H1 (cell line): ENCODE measurements around the gene GRAMD4. TPM values are rescaled to one million over a fixed set of nuclear protein-coding genes. Genes with fewer than 3 reads are reported as not detected.

Experiments used
- CTCF ChIA-PET: fragments of 300-600 bp; sonication (Branson Sonifier 250); formaldehyde crosslinking; loops from one replicate; lab custom pipeline; 2021; ENCODE audit not compliant: partially characterized antibody; lab: Charles Lee
- POLR2A ChIA-PET: fragments of 300-600 bp; sonication (Branson Sonifier 250); formaldehyde crosslinking; loops from one replicate; lab custom pipeline; 2021; ENCODE audit warnings: inconsistent platforms; ENCODE audit not compliant: partially characterized antibody; lab: Charles Lee
- DNase-seq, 2 experiments: peaks; one replicate each; pipeline versions ENCODE4 v3.0.0 to v3.0.0-alpha.2; 2010 to 2022; ENCODE audit warnings: low spot score in 2 of 2, low read depth in 1 of 2, mixed read lengths in 1 of 2
- FAIRE-seq: peaks from 2 replicates; lab custom pipeline; 2011; peaks lifted over from hg19 to GRCh38; lab: Jason Lieb, UNC
- H2AFZ ChIP-seq: 2 replicates; pipeline ENCODE4 v1.8.1; 2012; ENCODE audit warnings: low read length, inconsistent platforms
- H2AK5ac ChIP-seq: 2 replicates; pipeline ENCODE4 v1.6.1; 2013; ENCODE audit warnings: low read depth, low read length
- H2BK120ac ChIP-seq: replicated peaks from 2 replicates; pipeline ENCODE3; 2013; ENCODE audit warnings: low read depth, low read length, inconsistent platforms
- H2BK12ac ChIP-seq: 2 replicates; pipeline ENCODE4 v1.6.1; 2013; ENCODE audit warnings: low read depth, low read length
- H2BK15ac ChIP-seq: 2 replicates; pipeline ENCODE4 v1.6.1; 2013; ENCODE audit warnings: low read length
- H2BK20ac ChIP-seq: 2 replicates; pipeline ENCODE4 v1.6.1; 2013; ENCODE audit warnings: low read length
- H2BK5ac ChIP-seq: 2 replicates; pipeline ENCODE4 v1.6.1; 2013; ENCODE audit warnings: low read depth, low read length
- H3K14ac ChIP-seq: 2 replicates; pipeline ENCODE4 v1.6.1; 2013; ENCODE audit warnings: inconsistent platforms; ENCODE audit not compliant: insufficient read length
- H3K18ac ChIP-seq: 2 replicates; pipeline ENCODE4 v1.6.1; 2013; ENCODE audit warnings: low read length; ENCODE audit errors: extremely low read depth
- H3K23ac ChIP-seq: 2 replicates; pipeline ENCODE4 v1.6.1; 2013; ENCODE audit warnings: inconsistent platforms; ENCODE audit not compliant: insufficient read length
- H3K23me2 ChIP-seq: 2 replicates; pipeline ENCODE4 v1.6.1; 2013; ENCODE audit warnings: low read depth, low read length
- H3K27ac ChIP-seq: 2 replicates; pipeline ENCODE4 v1.6.1; 2011; ENCODE audit warnings: low read depth, low read length, inconsistent platforms
- H3K27me3 ChIP-seq, 4 experiments: replicated peaks in 1 of 4; 1 replicate in 1 of 4; 2 replicates in 3 of 4; pipeline versions ENCODE4 v1.6.1 to v1.8.1; 2011 to 2013; ENCODE audit warnings: low read length in 3 of 4, mild to moderate bottlenecking in 3 of 4, inconsistent platforms in 2 of 4, mixed read lengths in 2 of 4, moderate library complexity in 1 of 4; ENCODE audit not compliant: control insufficient read depth in 3 of 4, insufficient read depth in 3 of 4; ENCODE audit errors: extremely low read depth in 1 of 4
- H3K36me3 ChIP-seq, 4 experiments: 2 replicates each; pipeline versions ENCODE4 v1.6.1 to v1.8.1; 2011 to 2013; ENCODE audit warnings: mild to moderate bottlenecking in 4 of 4, low read length in 3 of 4, moderate library complexity in 2 of 4, control low read depth in 1 of 4, inconsistent platforms in 1 of 4; ENCODE audit not compliant: insufficient read depth in 4 of 4, control insufficient read depth in 2 of 4
- H3K4ac ChIP-seq: replicated peaks from 2 replicates; pipeline ENCODE3; 2013; ENCODE audit warnings: low read length, low read depth, mixed read lengths, inconsistent platforms; ENCODE audit not compliant: insufficient read length
- H3K4me1 ChIP-seq, 4 experiments: replicated peaks in 1 of 4; 1 replicate in 1 of 4; 2 replicates in 3 of 4; pipeline versions ENCODE4 v1.6.1 to v1.8.1; 2011 to 2013; ENCODE audit warnings: low read length in 3 of 4, inconsistent platforms in 2 of 4, mixed read lengths in 1 of 4; ENCODE audit not compliant: insufficient read depth in 4 of 4, control insufficient read depth in 3 of 4
- H3K4me2 ChIP-seq, 2 experiments: 2 replicates each; pipeline versions ENCODE4 v1.6.1 to v1.8.1; 2011 to 2013; ENCODE audit warnings: low read depth in 2 of 2, low read length in 2 of 2, control low read depth in 1 of 2, inconsistent platforms in 1 of 2, mild to moderate bottlenecking in 1 of 2; ENCODE audit not compliant: insufficient read depth in 1 of 2
- H3K4me3 ChIP-seq, 4 experiments: fragments of 200-600, 300-600 bp in 1 of 4; sonication (generic), shearing (Covaris generic), sonication (Bioruptor Twin) in 1 of 4; 2 replicates each; pipeline versions ENCODE4 v1.5.1 to v1.8.1; 2011 to 2016; ENCODE audit warnings: low read length in 4 of 4, low read depth in 3 of 4, control low read depth in 2 of 4, inconsistent platforms in 2 of 4, mild to moderate bottlenecking in 2 of 4, mixed read lengths in 1 of 4, moderate library complexity in 1 of 4; ENCODE audit not compliant: insufficient read depth in 2 of 4; ENCODE audit errors: extremely low read depth in 1 of 4
- H3K56ac ChIP-seq: replicated peaks from 2 replicates; pipeline ENCODE3; 2013; ENCODE audit warnings: low read depth, mild to moderate bottlenecking, mixed read lengths, low read length, inconsistent platforms; ENCODE audit not compliant: insufficient read length
- H3K79me1 ChIP-seq: 2 replicates; pipeline ENCODE4 v1.6.1; 2013; ENCODE audit warnings: low read depth, low read length, control low read depth
- H3K79me2 ChIP-seq, 2 experiments: 2 replicates each; pipeline versions ENCODE4 v1.6.1 to v1.8.1; 2012 to 2013; ENCODE audit warnings: low read length in 2 of 2, mild to moderate bottlenecking in 2 of 2, inconsistent platforms in 1 of 2; ENCODE audit not compliant: insufficient read depth in 2 of 2, control insufficient read depth in 1 of 2
- H3K9ac ChIP-seq, 4 experiments: replicated peaks in 1 of 4; 1 replicate in 1 of 4; 2 replicates in 3 of 4; pipeline versions ENCODE4 v1.6.1 to v1.8.1; 2011 to 2013; ENCODE audit warnings: low read depth in 3 of 4, low read length in 3 of 4, control low read depth in 2 of 4, mild to moderate bottlenecking in 2 of 4, moderate library complexity in 2 of 4, inconsistent platforms in 1 of 4; ENCODE audit errors: extremely low read depth in 1 of 4
- H3K9me3 ChIP-seq, 2 experiments: 2 replicates each; pipeline versions ENCODE4 v1.6.1 to v1.8.1; 2012 to 2013; ENCODE audit warnings: mild to moderate bottlenecking in 2 of 2, moderate library complexity in 2 of 2, control low read depth in 1 of 2, inconsistent platforms in 1 of 2, low read depth in 1 of 2, low read length in 1 of 2, mixed read lengths in 1 of 2; ENCODE audit not compliant: insufficient read depth in 2 of 2
- H4K20me1 ChIP-seq, 2 experiments: replicated peaks in 1 of 2; 2 replicates each; pipeline versions ENCODE3 to v1.8.1; 2011 to 2013; ENCODE audit warnings: inconsistent platforms in 2 of 2, low read length in 2 of 2, mild to moderate bottlenecking in 1 of 2; ENCODE audit not compliant: insufficient read depth in 2 of 2, control insufficient read depth in 1 of 2
- H4K5ac ChIP-seq: 2 replicates; pipeline ENCODE4 v1.6.1; 2013; ENCODE audit warnings: low read length, low read depth, mixed read lengths, inconsistent platforms; ENCODE audit not compliant: insufficient read length
- H4K8ac ChIP-seq: 2 replicates; pipeline ENCODE4 v1.8.0; 2013; ENCODE audit warnings: mild to moderate bottlenecking, moderate library complexity, low read length, inconsistent platforms; ENCODE audit not compliant: insufficient read depth; ENCODE audit errors: extremely low read depth
- H4K91ac ChIP-seq: replicated peaks from 2 replicates; pipeline ENCODE3; 2013; ENCODE audit warnings: low read length, mixed read lengths, inconsistent platforms; ENCODE audit not compliant: insufficient read length
- ASH2L ChIP-seq: fragments of 200-600, 300-600 bp; sonication (generic); IDR thresholded peaks from one replicate; pipeline ENCODE4 v1.7.1; 2017; ENCODE audit warnings: low read length
- BACH1 ChIP-seq: IDR thresholded peaks from 2 replicates; pipeline ENCODE4 v1.6.1; 2012; ENCODE audit warnings: low read length, improper control_type of control experiment
- BCL11A ChIP-seq, 2 experiments: IDR thresholded peaks; one replicate each; pipeline ENCODE4 v1.6.1; 2011; ENCODE audit warnings: low read depth in 2 of 2, low read length in 2 of 2, mild to moderate bottlenecking in 2 of 2
- CBX5 ChIP-seq: fragments of 300-800, 300-1000 bp; sonication (generic); IDR thresholded peaks from 2 replicates; pipeline ENCODE4 v1.7.1; 2016; ENCODE audit warnings: antibody characterized with exemption, low read length, low read depth
- CHD2 ChIP-seq: IDR thresholded peaks from 2 replicates; pipeline ENCODE4 v1.6.1; 2012; ENCODE audit warnings: low read length, improper control_type of control experiment
- EP300 ChIP-seq, 2 experiments: IDR thresholded peaks; 1 replicate in 1 of 2; 2 replicates in 1 of 2; pipeline ENCODE4 v1.6.1; 2011 to 2012; ENCODE audit warnings: low read depth in 2 of 2, low read length in 2 of 2, mild to moderate bottlenecking in 2 of 2, borderline replicate concordance in 1 of 2, inconsistent platforms in 1 of 2, moderate library complexity in 1 of 2
- HDAC6 ChIP-seq: IDR thresholded peaks from one replicate; pipeline ENCODE4 v1.7.1; 2012; ENCODE audit warnings: low read depth, mild to moderate bottlenecking, inconsistent platforms, low read length, moderate library complexity
- SP2 ChIP-seq: IDR thresholded peaks from 2 replicates; pipeline ENCODE4 v1.6.1; 2012; ENCODE audit warnings: mild to moderate bottlenecking, low read length, inconsistent platforms
- SRF ChIP-seq: IDR thresholded peaks from 2 replicates; pipeline ENCODE4 v1.6.1; 2011; ENCODE audit warnings: mild to moderate bottlenecking, low read depth, low read length, moderate library complexity
- ZNF274 ChIP-seq: IDR thresholded peaks from 2 replicates; pipeline ENCODE4 v1.7.0; 2012; ENCODE audit warnings: low read length, borderline replicate concordance; ENCODE audit errors: extremely low read depth
- WGBS, 2 experiments: shearing (Covaris generic) in 1 of 2; methylation state at CpG; one replicate each; pipeline versions ENCODE4 v1.1.6 to v1.1.7; 2013 to 2015; ENCODE audit warnings: low lambda C conversion rate in 2 of 2, mixed read lengths in 2 of 2, inconsistent platforms in 1 of 2, low coverage in 1 of 2, missing lambda C conversion rate in 1 of 2; ENCODE audit not compliant: insufficient replicate concordance in 2 of 2, insufficient coverage in 1 of 2, insufficient read length in 1 of 2; ENCODE audit errors: extremely low coverage in 1 of 2, missing lambda C conversion rate in 1 of 2; 5-methylcytosine and 5-hydroxymethylcytosine counted together
- polyA plus RNA-seq, 7 experiments: library from polyadenylated mRNA; depleted of rRNA in 3 of 7; stranded (reverse) in 5 of 7; unstranded in 2 of 7; fragments of >200 nt in 5 of 7; fragments of 200-250 nt in 2 of 7; gene quantifications; 1 replicate in 5 of 7; 2 replicates in 1 of 7; 4 replicates in 1 of 7; pipeline versions ENCODE4 v1.2.1 to v1.2.3, GENCODE V29; 2011 to 2013; ENCODE audit warnings: missing spikeins in 2 of 7, mixed read lengths in 2 of 7
- total RNA-seq: library from RNA; stranded (reverse); fragmentation: NEBNext Ultra II Directional; extraction: Animal tissue kit (Norgen Biotek cat#: 25700); gene quantifications from 2 replicates; pipeline ENCODE4 v1.2.1, GENCODE V29; 2021

GRAMD4 gene
- total and polyA plus RNA-seq, 2 of the 8 experiments (the other 6 are each of a cell fraction or from before 2014, with no cell fraction given): 7.9 to 25.6 TPM

GRCh38 chr22:46585340-46586122 lies 34.7 kb upstream of the GRAMD4 start:
- Histone ChIP-seq H3K4ac (peak overlapping the region; percentile 78), H2BK20ac (no peak overlapping the region), H3K79me2 (peaks cover 0 to 6% of the 10 kb centered on the region in 2 experiments; a peak in 1 of 4 replicates), H3K23me2 (0 out of 2 replicates have a peak, but pooled peaks cover 1% of the 10 kb centered on the region), H3K27ac (no peak overlapping the region), H3K56ac (no peak overlapping the region), H3K9ac (no peak overlapping the region), H4K91ac (peak overlapping the region; percentile 65), H2AK5ac (no peak overlapping the region; the same call in 1 of the 2 replicates), H3K14ac (no peak overlapping the region), H2BK120ac (peak overlapping the region; percentile 6), H3K18ac (no peak overlapping the region), H3K23ac (no peak overlapping the region), H3K4me2 (peak overlapping the region in 1 of 2 experiments; percentile 5; a peak in 1 of 4 replicates), H3K4me3 (no peak overlapping the region), H3K9me3 (no peaks in the 10 kb centered on the region), H4K8ac (peak overlapping the region; percentile 14), H4K20me1 (peaks cover 1 to 20% of the 10 kb centered on the region in 2 experiments), H3K79me1 (peaks cover 6% of the 10 kb centered on the region), H3K27me3 (no peaks in the 10 kb centered on the region), H2BK15ac (no peak overlapping the region), H3K4me1 (peaks cover 0 to 34% (median 18%) of the 10 kb centered on the region in 4 experiments; a peak in 6 of 7 replicates), H2BK12ac (no peak overlapping the region), H2AFZ (no peak overlapping the region), H2BK5ac (no peak overlapping the region), H3K36me3 (no peaks in the 10 kb centered on the region), H4K5ac (no peak overlapping the region)
- ChIA-PET POLR2A (interaction anchor here (1.2 kb wide), 1 partner anchor 9 kb away, joined by 6 read pairs; no protein-coding TSS in a partner anchor), CTCF (interaction anchor here (0.8 to 1.9 kb wide), 4 partner anchors 11 to 218 kb away, joined by 3 to 5 read pairs (median 4); no protein-coding TSS in a partner anchor)
- FAIRE-seq (no peak), DNase-seq (peak in 1 of 2 experiments; percentile 43)
- 90% methylated on average over 17 of the region's 19 CpGs; no CpG with 5 or more reads in 1 of the 2 experiments for WGBS, 2 experiments
- TF ChIP-seq SP2 (no peak), EP300 (IDR thresholded peaks at IDR 0.05; ENCODE audit: borderline replicate concordance in 1 of 2, low read depth in 2 of 2, low read length in 2 of 2) (no peak), ASH2L (no peak), CBX5 (no peak), BCL11A (IDR thresholded peaks at IDR 0.05; ENCODE audit: low read depth in 2 of 2, low read length in 2 of 2) (no peak), SRF (no peak), HDAC6 (no peak), BACH1 (no peak), ZNF274 (no peak), CHD2 (no peak)
